ENCODE data around the gene OR11G2.
"Not testable (repeated sequence)": the region's sequence is repeated elsewhere in the genome, so short reads cannot be mapped to it uniquely, and the experiment has no call there.

The OR11G2 gene

DNA sequence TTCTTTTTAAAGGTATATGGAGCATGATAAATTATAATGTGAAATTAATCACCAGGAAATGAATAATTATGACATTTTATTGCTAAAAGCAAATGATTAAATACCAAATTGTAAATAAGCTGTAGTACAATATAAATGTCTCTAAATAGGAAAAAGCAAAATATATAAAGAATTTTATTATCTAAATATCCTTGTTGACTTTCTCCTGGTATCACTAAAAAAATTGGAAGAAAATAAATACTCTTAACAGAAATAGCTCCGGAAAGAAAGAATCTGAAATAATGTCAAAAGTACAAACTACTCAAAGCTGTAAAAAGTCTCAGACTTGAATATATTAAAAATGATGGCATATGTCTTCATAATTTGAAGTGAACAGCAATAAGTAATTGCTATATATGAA lies 38.0 kb downstream of the OR11G2 start, which contains the start of gene OR11H7:
Gene OR11H7 (plus strand): TSS at position 301 of the 400 bp plus-strand sequence.
- DNase-seq = no peak

DNA sequence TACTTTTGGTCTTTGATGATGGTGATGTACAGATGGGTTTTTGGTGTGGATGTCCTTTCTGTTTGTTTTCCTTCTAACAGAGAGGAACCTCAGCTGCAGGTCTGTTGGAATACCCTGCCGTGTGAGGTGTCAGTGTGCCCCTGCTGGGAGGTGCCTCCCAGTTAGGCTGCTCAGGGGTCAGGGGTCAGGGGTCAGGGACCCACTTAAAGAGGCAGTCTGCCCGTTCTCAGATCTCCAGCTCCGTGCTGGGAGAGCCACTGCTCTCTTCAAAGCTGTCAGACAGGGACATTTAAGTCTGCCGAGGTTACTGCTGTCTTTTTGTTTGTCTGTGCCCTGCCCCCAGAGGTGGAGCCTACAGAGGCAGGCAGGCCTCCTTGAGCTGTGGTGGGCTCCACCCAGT lies 44.7 kb downstream of the OR11G2 start:
- not testable (repeated sequence) for DNase-seq

DNA sequence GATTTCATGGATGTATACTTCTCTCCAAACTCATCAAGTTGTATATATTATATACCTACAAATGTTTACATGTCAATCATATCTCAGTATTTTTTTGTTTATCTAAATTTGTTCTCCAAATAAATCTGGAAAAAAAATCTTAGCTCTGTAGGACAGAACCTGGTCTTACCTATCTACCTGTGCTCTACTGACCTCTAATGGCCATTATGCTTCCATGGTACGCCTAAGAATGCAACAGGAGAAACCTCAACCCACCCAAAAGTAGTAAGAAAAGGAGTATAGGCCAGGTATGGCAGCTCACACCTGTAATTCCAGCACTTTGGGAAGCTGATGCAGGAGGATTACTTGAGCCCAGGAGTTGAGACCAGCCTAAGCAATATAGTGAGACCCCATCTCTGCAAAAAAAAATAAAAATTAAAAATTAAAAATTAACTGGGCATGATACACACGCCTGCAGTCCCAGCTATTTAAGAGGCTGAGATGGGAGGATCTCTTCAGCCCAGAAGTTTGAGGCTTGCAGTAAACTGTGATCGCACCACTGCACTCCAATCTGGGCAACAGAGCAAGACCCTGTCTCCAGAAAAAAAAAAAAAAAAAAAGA lies 57.0 kb downstream of the OR11G2 start:
- DNase-seq = no peak

All from cortex of kidney (tissue), 1 donor.